Vagina (tissue), 2 donors: ENCODE measurements around the gene GJD4. TPM values are rescaled to one million over a fixed set of nuclear protein-coding genes. Genes with fewer than 3 reads are reported as not detected.

ENCODE experiments used
- DNase-seq, 2 donors: peaks; one replicate each; pipeline ENCODE4 v3.0.0-alpha.2; 2017; ENCODE audit errors: extremely low spot score in 2 of 2
- H3K27ac ChIP-seq: fragments of 200-600 bp; sonication (generic); one replicate; pipeline ENCODE4 v1.5.1; 2019
- H3K27me3 ChIP-seq: fragments of 200-600 bp; sonication (generic); one replicate; pipeline ENCODE4 v1.5.1; 2019
- H3K36me3 ChIP-seq, 2 donors: fragments of 200-600 bp; sonication (generic); one replicate each; pipeline ENCODE4 v1.5.1; 2017 to 2019
- H3K4me1 ChIP-seq: fragments of 200-600 bp; sonication (generic); one replicate; pipeline ENCODE4 v1.5.1; 2019
- H3K4me3 ChIP-seq, 2 donors: fragments of 200-600 bp; sonication (generic); 1 replicate in 1 of 2; 2 replicates in 1 of 2; pipeline ENCODE4 v1.5.1; 2016 to 2019
- H3K9me3 ChIP-seq: fragments of 200-600 bp; sonication (generic); one replicate; pipeline ENCODE4 v1.5.1; 2019
- POLR2A ChIP-seq, 2 donors: fragments of 450-650 bp; IDR thresholded peaks; one replicate each; pipeline ENCODE4 v1.6.1; 2017; ENCODE audit warnings: antibody characterized with exemption in 2 of 2, mild to moderate bottlenecking in 2 of 2, moderate library complexity in 2 of 2
- POLR2AphosphoS5 ChIP-seq, 2 donors: sonication (generic); formaldehyde crosslinking; IDR thresholded peaks; one replicate each; pipeline ENCODE4 v1.9.0; 2017; ENCODE audit warnings: antibody characterized with exemption in 2 of 2, mild to moderate bottlenecking in 2 of 2, low read depth in 1 of 2; ENCODE audit not compliant: insufficient read depth in 1 of 2
- intact Hi-C: fragments of 100-400 bp; cut with DNase I; formaldehyde crosslinking; loops from one replicate; pipeline ENCODE4 v1.15.1; 2023
- total RNA-seq: library from RNA; depleted of rRNA; stranded (reverse); fragments of >200 nt; gene quantifications from one replicate; pipeline ENCODE4 v1.2.3, GENCODE V29; 2016
- TF ChIP-seq, protein P1 (sequence below), 3 experiments: fragments of 450-650 bp in 2 of 3; fragments of 200-600 bp in 1 of 3; sonication (generic) in 1 of 3; IDR thresholded peaks; one replicate each; pipeline ENCODE4 v1.5.1; 2017 to 2019; ENCODE audit warnings: antibody characterized with exemption in 3 of 3, mild to moderate bottlenecking in 2 of 3, moderate library complexity in 2 of 3

GJD4 gene
- total RNA-seq, 1 donor from 2014 or later = not detected

DNA sequence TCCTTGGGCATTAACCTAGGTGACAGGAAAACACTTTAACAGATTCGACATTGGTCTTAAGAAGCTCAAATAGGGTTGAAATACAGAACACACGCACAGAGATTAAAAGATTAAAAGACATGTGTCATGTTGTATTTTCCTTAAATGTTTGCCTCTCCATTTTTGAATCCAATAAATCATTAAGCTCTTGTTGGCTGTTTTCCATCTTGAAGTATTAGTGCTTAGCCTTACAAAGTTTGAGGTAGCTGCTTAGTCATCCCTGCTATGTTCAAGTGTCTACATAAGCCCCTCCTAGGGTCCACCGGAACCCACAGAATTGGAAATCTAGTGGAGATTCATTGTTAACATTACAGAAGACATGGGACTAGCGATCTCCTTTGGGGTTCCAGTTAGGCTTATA lies 12.7 kb upstream of the GJD4 start:
- H3K4me1 ChIP-seq = no peaks in the 10 kb centered on the region
- intact Hi-C loops = no loop called here
- no peaks in the 10 kb centered on the region for H3K9me3 ChIP-seq
- DNase-seq = no peak
- no peak overlapping the region for H3K4me3 ChIP-seq
- no peak for TF ChIP-seq POLR2A (IDR thresholded peaks at IDR 0.05)
- TF ChIP-seq, protein P1, sequence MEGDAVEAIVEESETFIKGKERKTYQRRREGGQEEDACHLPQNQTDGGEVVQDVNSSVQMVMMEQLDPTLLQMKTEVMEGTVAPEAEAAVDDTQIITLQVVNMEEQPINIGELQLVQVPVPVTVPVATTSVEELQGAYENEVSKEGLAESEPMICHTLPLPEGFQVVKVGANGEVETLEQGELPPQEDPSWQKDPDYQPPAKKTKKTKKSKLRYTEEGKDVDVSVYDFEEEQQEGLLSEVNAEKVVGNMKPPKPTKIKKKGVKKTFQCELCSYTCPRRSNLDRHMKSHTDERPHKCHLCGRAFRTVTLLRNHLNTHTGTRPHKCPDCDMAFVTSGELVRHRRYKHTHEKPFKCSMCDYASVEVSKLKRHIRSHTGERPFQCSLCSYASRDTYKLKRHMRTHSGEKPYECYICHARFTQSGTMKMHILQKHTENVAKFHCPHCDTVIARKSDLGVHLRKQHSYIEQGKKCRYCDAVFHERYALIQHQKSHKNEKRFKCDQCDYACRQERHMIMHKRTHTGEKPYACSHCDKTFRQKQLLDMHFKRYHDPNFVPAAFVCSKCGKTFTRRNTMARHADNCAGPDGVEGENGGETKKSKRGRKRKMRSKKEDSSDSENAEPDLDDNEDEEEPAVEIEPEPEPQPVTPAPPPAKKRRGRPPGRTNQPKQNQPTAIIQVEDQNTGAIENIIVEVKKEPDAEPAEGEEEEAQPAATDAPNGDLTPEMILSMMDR (IDR thresholded peaks at IDR 0.05) = no peak
- TF ChIP-seq POLR2AphosphoS5 (IDR thresholded peaks at IDR 0.05; ENCODE audit: insufficient read depth in 1 of 2, low read depth in 1 of 2) = no peak
- H3K27ac ChIP-seq = no peak overlapping the region
- H3K27me3 ChIP-seq = no peaks in the 10 kb centered on the region
- no peaks in the 10 kb centered on the region for H3K36me3 ChIP-seq

DNA sequence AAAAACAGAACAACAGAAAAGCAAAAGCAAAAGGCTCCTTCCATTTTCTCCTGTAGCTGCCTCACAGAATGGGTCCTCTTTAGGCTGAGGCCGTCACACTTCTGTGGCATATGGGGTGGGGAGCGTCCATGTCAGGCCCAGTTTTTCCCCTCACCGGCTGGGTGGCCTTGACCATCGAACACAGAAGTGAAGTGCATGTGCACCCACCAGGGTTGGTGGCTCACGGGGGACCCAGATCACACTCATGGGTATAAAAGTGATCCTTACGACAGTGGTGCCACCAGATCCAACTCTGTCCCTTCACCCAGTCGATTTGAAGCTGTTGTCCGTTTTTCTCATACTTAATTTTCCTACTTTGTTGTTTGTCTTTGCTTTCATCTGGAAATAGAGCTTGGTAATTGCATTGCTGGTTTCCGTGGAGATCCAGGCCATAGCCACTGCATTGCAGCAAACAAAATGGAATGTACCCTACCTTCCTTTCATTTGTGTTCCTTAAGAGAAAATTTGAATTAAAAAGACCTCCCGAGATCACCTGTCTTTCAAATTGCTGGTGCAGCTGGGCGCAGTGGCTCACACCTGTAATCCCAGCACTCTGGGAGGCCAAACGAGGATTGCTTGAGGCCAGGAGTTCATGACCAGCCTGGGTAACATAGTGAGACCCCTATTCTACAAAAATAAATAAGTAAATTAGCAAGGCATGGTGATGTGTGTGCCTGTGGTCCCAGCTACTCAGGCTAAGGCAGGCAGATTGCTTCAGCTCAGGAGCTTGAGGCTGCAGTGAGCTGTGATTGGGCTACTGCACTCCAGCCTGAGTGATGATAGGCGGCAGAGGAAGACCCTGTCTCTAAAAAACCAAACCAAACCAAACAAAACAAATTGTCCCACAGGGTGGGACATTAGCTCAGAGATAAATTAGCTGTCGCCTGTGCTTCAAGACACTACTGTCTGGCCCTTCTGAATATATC lies 10.7 kb upstream of the GJD4 start:
- H3K9me3 ChIP-seq = no peaks in the 10 kb centered on the region
- H3K36me3 ChIP-seq = no peaks in the 10 kb centered on the region
- no peak overlapping the region for H3K27ac ChIP-seq
- intact Hi-C loops = no loop called here
- H3K4me3 ChIP-seq = no peak overlapping the region
- no peaks in the 10 kb centered on the region for H3K27me3 ChIP-seq
- TF ChIP-seq, protein P1 (IDR thresholded peaks at IDR 0.05) = no peak
- no peak for TF ChIP-seq POLR2AphosphoS5 (IDR thresholded peaks at IDR 0.05; ENCODE audit: insufficient read depth in 1 of 2, low read depth in 1 of 2)
- TF ChIP-seq POLR2A (IDR thresholded peaks at IDR 0.05) = no peak
- no peaks in the 10 kb centered on the region for H3K4me1 ChIP-seq
- no peak for DNase-seq

DNA sequence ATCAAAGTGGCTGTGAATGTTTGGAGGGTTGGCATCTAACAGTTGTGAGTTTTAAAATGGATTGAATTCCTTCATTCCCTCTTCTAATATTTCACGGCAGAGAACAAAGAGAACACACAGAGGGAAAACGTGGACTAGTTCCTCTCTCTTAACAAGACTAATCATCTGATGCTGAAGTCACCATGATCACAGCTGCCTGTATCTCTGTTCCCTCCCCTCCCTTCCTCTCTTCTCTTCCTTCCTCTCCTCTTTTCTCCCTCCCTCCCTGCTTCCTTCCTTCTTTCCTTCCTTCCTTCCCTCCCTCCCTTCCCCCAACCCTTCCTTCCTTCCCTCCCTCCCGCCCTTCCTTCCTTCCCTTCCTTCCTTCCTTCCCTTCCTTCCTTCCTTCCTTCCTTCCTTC lies 10.0 kb upstream of the GJD4 start:
- TF ChIP-seq POLR2A (IDR thresholded peaks at IDR 0.05) (no peak), POLR2AphosphoS5 (IDR thresholded peaks at IDR 0.05; ENCODE audit: insufficient read depth in 1 of 2, low read depth in 1 of 2) (no peak)
- TF ChIP-seq, protein P1 (IDR thresholded peaks at IDR 0.05) = no peak
- H3K4me3 ChIP-seq = no peak overlapping the region
- H3K36me3 ChIP-seq = no peaks in the 10 kb centered on the region
- H3K27me3 ChIP-seq = no peaks in the 10 kb centered on the region
- H3K27ac ChIP-seq = no peak overlapping the region
- no peaks in the 10 kb centered on the region for H3K9me3 ChIP-seq
- no peak for DNase-seq
- intact Hi-C loops = no loop called here
- H3K4me1 ChIP-seq = no peaks in the 10 kb centered on the region

DNA sequence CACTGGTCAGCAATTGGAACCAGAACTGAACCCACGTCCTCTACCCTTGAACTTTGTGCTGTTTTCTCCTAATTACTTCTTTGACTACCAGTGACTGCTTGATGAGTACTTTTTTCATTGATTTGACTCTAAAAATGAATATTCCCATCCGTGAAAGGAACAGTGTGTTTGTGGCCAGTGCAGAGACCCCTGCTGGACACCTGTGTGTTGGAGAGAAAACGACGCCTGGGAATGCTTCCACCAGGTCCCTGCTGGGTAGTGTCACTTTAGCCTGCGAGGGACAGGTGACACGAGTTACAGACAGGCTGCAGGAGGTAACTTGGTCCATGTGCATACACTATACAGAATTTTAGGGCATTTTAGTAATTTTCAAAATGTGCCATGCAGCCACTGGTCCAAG lies 6.8 kb upstream of the GJD4 start:
- no peak overlapping the region for H3K4me3 ChIP-seq
- H3K4me1 ChIP-seq = no peaks in the 10 kb centered on the region
- no peak for DNase-seq
- no peak overlapping the region for H3K27ac ChIP-seq
- no peaks in the 10 kb centered on the region for H3K27me3 ChIP-seq
- TF ChIP-seq POLR2AphosphoS5 (IDR thresholded peaks at IDR 0.05; ENCODE audit: insufficient read depth in 1 of 2, low read depth in 1 of 2) (no peak), POLR2A (IDR thresholded peaks at IDR 0.05) (no peak)
- TF ChIP-seq, protein P1 (IDR thresholded peaks at IDR 0.05) = no peak
- intact Hi-C loops = no loop called here
- H3K9me3 ChIP-seq = no peaks in the 10 kb centered on the region
- no peaks in the 10 kb centered on the region for H3K36me3 ChIP-seq

DNA sequence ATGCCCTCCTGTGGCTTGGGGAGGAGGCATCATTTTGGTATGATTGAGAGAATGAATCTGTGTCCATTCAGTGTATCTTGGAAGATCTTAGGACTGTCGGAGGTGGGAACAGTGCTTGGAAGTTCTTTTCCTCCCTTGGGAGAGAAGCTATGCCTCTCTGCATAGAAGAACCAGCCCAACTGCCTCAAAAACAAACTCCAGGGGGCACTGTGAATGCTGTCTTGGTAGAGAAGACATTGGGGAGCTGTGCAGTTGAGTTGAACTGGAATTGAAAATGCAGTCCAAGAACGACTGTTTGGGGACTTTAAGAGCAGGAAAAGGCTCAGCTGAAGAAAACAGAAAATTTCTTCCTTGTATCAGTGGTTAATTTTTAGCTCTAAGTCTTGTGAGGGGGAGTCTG lies 4.9 kb upstream of the GJD4 start:
- H3K27me3 ChIP-seq = no peaks in the 10 kb centered on the region
- no peaks in the 10 kb centered on the region for H3K36me3 ChIP-seq
- no peak overlapping the region for H3K4me3 ChIP-seq
- H3K4me1 ChIP-seq = no peaks in the 10 kb centered on the region
- TF ChIP-seq POLR2AphosphoS5 (IDR thresholded peaks at IDR 0.05; ENCODE audit: insufficient read depth in 1 of 2, low read depth in 1 of 2) = no peak
- no peak for TF ChIP-seq POLR2A (IDR thresholded peaks at IDR 0.05)
- TF ChIP-seq, protein P1 (IDR thresholded peaks at IDR 0.05) = no peak
- no peak for DNase-seq
- H3K9me3 ChIP-seq = no peaks in the 10 kb centered on the region
- intact Hi-C loops = no loop called here
- no peak overlapping the region for H3K27ac ChIP-seq
